Upper lobe of right lung (tissue), 1 donor: ENCODE results near the gene ZFP57. TPM values are rescaled to one million over a fixed set of nuclear protein-coding genes. Genes with fewer than 3 reads are reported as not detected.

ENCODE experiments used
- ATAC-seq: fragments of 200-7000 bp; cut with Tn5 transposase; one replicate; pipeline ENCODE4 v1.9.1; 2020; ENCODE audit warnings: mild to moderate bottlenecking, moderate library complexity
- DNase-seq: peaks from one replicate; pipeline ENCODE4 v3.0.0-alpha.2; 2020
- H3K27ac ChIP-seq: fragments of 200-600 bp; one replicate; pipeline ENCODE4 v1.8.0; 2022
- H3K27me3 ChIP-seq: fragments of 200-600 bp; one replicate; pipeline ENCODE4 v1.8.0; 2022; ENCODE audit warnings: mild to moderate bottlenecking
- H3K36me3 ChIP-seq: fragments of 200-600 bp; one replicate; pipeline ENCODE4 v1.8.0; 2022
- H3K4me1 ChIP-seq: fragments of 200-600 bp; one replicate; pipeline ENCODE4 v1.8.0; 2022
- H3K4me3 ChIP-seq: fragments of 200-600 bp; one replicate; pipeline ENCODE4 v1.8.0; 2022; ENCODE audit warnings: mild to moderate bottlenecking
- H3K9me3 ChIP-seq: fragments of 200-600 bp; one replicate; pipeline ENCODE4 v1.8.0; 2022
- intact Hi-C: fragments of 100-400 bp; cut with DNase I; formaldehyde crosslinking; loops from one replicate; pipeline ENCODE4 v1.11.0; 2022
- total RNA-seq: library from RNA; stranded (reverse); fragmentation: NEBNext Ultra II Directional; extraction: Animal tissue kit (Norgen Biotek cat#: 25700); gene quantifications from one replicate; pipeline ENCODE4 v1.2.1, GENCODE V29; 2021
- TF ChIP-seq, protein P1 (sequence below): fragments of 200-600 bp; IDR thresholded peaks from one replicate; pipeline ENCODE4 v1.8.0; 2022; ENCODE audit warnings: antibody characterized with exemption
- donor health status: DM: no; HTN: yes; CAD: no; lungs with severe emphysema.

Gene ZFP57
- total RNA-seq, 1 donor from 2014 or later, result not detected

DNA sequence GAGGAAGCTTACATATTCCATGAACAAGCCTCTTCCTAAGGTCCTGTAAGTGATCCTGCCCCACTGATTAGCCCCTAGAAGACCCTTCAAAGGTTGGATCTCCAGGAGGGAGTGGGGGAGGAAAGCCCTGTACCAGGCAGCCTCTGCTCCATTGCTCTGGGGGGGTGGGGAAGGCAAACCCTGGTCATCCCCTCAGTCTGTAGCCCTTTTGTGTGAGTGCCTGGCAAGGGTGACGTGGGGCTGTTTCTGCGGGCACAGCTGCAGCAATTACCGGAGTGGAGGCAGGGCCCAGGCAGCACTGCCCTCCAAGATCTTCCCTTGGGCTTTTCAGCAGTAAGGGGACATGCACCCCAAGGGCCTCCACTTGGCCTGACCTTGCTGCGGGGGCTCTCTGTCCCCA is 24.2 kb downstream of the ZFP57 start, which contains the start of gene MOG:
Gene MOG (plus strand): TSS at position 295 of the 400 bp plus-strand sequence. CDS start 118 bp downstream, outside the sequence.
- ATAC-seq (no peak), DNase-seq (no peak)
- Histone ChIP-seq H3K9me3 (no peaks in the 10 kb centered on the region), H3K4me1 (peaks cover 4% of the 10 kb centered on the region), H3K27ac (no peak within 1 kb of the TSS), H3K27me3 (peaks cover 23% of the 10 kb centered on the region), H3K36me3 (no peaks in the 10 kb centered on the region), H3K4me3 (no peak within 1 kb of the TSS)
- intact Hi-C loops, result no loop called here
- TF ChIP-seq, protein P1, sequence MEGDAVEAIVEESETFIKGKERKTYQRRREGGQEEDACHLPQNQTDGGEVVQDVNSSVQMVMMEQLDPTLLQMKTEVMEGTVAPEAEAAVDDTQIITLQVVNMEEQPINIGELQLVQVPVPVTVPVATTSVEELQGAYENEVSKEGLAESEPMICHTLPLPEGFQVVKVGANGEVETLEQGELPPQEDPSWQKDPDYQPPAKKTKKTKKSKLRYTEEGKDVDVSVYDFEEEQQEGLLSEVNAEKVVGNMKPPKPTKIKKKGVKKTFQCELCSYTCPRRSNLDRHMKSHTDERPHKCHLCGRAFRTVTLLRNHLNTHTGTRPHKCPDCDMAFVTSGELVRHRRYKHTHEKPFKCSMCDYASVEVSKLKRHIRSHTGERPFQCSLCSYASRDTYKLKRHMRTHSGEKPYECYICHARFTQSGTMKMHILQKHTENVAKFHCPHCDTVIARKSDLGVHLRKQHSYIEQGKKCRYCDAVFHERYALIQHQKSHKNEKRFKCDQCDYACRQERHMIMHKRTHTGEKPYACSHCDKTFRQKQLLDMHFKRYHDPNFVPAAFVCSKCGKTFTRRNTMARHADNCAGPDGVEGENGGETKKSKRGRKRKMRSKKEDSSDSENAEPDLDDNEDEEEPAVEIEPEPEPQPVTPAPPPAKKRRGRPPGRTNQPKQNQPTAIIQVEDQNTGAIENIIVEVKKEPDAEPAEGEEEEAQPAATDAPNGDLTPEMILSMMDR, result no peak

DNA sequence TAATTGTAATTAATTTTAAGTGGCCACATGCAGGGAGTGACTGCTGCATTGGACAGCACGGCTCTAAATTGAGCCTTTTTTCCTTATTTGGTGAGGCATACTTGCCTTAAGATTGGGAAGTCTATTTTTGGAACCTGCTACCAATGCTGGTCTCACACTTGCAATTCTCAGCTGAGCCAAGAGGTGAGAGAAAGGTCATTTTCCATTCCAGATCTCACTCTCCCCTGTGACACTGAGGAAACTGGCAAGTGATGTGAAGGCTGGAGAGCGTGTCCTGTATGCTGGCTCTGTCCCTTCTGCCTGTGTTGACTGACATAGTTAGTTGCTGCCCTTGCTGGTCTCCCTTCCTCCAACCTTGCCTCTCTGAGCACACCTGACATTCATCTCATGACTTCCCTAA is 24.8 kb downstream of the ZFP57 start:
- no peak for ATAC-seq
- intact Hi-C loops, result no loop called here
- no peak overlapping the region for H3K27ac ChIP-seq

DNA sequence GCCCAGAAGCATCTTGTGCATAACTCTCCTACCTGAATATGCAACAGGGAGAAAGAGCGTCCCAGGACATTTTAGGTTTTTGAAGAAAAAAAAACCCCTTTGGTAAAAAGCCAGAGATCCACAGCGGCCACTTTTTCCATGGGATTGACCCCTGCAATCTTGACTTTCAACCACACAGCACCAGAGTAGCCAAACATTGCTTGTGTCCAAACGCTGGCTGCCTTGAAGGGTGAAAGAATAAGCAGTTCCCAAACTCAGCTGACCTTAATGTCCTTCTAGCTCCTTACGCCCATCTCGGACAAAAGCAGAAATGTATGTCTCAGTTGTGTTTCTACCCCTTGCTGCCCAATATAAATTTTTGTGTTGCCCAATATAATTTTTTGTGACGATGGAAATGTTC is 25.3 kb downstream of the ZFP57 start:
- intact Hi-C loops, result no loop called here
- Histone ChIP-seq H3K4me3 (no peak overlapping the region), H3K4me1 (peaks cover 4% of the 10 kb centered on the region), H3K27ac (no peak overlapping the region), H3K36me3 (no peaks in the 10 kb centered on the region), H3K9me3 (no peaks in the 10 kb centered on the region), H3K27me3 (peaks cover 13% of the 10 kb centered on the region)
- ATAC-seq (no peak), DNase-seq (no peak)
- TF ChIP-seq, protein P1, result no peak

More for the DNA sequence above, 24.8 kb downstream of the ZFP57 start:
- Histone ChIP-seq H3K4me1 (peaks cover 4% of the 10 kb centered on the region), H3K27me3 (peaks cover 16% of the 10 kb centered on the region), H3K36me3 (no peaks in the 10 kb centered on the region), H3K9me3 (no peaks in the 10 kb centered on the region), H3K4me3 (no peak overlapping the region)
- TF ChIP-seq, protein P1, result no peak
- DNase-seq, result no peak

DNA sequence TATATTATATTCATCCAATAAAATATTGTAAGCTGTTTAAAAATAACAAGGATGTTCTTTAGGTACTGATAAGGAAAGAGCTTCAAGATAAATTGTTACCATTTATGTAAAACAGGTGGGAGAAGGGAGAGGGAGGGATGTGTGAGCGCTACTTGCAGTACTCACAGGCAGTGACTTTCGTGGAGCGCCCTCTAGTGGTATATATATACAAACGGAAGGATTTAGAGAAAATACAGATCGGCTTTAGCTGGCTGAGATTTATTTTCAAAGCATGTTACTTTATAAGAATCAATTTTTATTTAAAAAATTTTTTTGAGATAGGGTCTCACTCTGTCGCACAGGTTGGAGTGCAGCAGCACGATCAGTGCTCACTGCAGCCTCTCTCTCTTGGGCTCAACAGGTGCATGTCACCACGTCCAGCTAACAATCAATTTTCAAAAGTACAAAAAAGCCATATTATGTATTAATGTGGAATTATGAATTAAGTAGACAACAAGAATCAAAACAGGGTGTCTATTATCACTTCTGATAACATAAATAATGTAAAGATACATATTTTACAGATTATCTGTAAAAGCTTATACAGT is 27.4 kb downstream of the ZFP57 start:
- H3K36me3 ChIP-seq, result no peaks in the 10 kb centered on the region
- peaks cover 13% of the 10 kb centered on the region for H3K27me3 ChIP-seq
- DNase-seq (no peak), ATAC-seq (peak; percentile 52)
- H3K4me3 ChIP-seq, result no peak overlapping the region
- TF ChIP-seq, protein P1, result peak; percentile 86
- intact Hi-C loops, result no loop called here
- H3K9me3 ChIP-seq, result no peaks in the 10 kb centered on the region
- no peak overlapping the region for H3K27ac ChIP-seq
- H3K4me1 ChIP-seq, result peaks cover 4% of the 10 kb centered on the region

DNA sequence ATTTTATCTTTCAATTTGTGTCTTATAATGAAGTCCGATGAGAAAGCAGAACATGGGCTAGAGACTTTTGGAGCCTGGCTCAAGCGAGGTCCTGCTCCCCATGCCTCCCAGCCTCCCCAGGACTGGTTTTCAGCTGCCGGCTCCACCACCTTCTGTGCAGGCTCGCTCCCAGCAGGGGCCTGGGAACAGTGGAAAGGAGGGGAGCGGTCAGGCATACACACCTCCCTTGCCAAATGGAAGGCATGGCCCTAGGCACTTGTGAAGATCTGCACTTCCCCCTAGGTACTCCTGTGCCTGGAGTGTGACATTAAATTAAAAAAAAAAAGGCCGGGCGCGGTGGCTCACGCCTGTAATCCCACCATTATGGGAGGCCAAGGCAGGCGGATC is 28.8 kb downstream of the ZFP57 start:
- TF ChIP-seq, protein P1, result no peak
- Histone ChIP-seq H3K27ac (no peak overlapping the region), H3K36me3 (no peaks in the 10 kb centered on the region), H3K4me1 (peaks cover 4% of the 10 kb centered on the region), H3K27me3 (peaks cover 9% of the 10 kb centered on the region), H3K9me3 (no peaks in the 10 kb centered on the region), H3K4me3 (no peak overlapping the region)
- no peak for ATAC-seq
- intact Hi-C loops, result no loop called here
- no peak for DNase-seq
